SH-SY5Y (cell line): ENCODE data around the gene TVP23A.

Experiments used
- GATA2 ChIP-seq: IDR thresholded peaks from 2 replicates; pipeline ENCODE4 v1.6.1; 2011; ENCODE audit warnings: mild to moderate bottlenecking, low read depth, low read length
- GATA3 ChIP-seq: IDR thresholded peaks from 2 replicates; pipeline ENCODE4 v1.6.1; 2011; ENCODE audit warnings: low read depth, mild to moderate bottlenecking, low read length, moderate library complexity

TVP23A gene

GRCh38 chr16:10849736-10850477 is 31.3 kb upstream of the TVP23A start:
- no peak for TF ChIP-seq GATA3
- TF ChIP-seq GATA2: no peak

DNA sequence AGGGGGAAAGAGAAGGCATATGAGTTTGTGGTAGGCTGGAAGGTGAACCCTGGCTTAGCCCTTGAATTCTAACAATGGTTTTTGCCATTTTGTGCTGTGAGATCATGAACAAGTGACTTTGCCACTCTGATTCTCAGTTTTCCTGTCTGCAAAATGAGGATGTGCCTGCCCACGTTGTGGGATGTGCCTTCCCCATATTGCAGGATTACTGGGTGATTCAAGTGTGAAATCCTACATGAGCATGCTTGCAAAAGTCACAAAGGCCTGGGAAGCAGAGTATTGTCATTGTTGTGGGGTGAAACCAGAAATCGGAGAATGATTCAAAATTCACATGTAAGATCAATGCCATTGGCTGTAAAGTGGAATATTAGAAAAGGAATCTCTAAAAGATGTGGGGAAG is 28.6 kb upstream of the TVP23A start:
- TF ChIP-seq GATA2 (no peak), GATA3 (no peak)

- TF ChIP-seq GATA2: no peak
- no peak for TF ChIP-seq GATA3
Observed at GRCh38 chr16:10846213-10846998, 27.8 kb upstream of the TVP23A start.

DNA sequence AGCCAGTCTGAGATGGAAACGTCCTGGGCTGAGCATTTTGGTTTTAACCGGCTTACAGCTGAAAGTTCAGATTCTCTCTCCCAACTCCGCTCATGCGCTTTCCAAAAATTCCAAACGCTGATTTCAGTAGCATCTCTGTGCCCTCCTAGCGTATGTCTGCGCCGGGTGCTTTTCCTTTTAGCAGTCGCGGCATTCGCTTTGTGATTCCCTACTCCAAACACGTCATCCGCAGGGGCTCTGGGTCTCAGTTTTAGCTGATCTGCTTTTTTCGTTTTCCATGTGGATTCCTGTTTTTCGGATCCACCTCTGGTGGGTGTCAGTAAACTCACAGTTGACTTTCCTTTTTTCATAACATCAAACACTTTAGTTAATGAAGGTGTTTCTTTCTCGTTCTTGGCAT is 22.1 kb upstream of the TVP23A start:
- TF ChIP-seq GATA3 (no peak), GATA2 (no peak)

DNA sequence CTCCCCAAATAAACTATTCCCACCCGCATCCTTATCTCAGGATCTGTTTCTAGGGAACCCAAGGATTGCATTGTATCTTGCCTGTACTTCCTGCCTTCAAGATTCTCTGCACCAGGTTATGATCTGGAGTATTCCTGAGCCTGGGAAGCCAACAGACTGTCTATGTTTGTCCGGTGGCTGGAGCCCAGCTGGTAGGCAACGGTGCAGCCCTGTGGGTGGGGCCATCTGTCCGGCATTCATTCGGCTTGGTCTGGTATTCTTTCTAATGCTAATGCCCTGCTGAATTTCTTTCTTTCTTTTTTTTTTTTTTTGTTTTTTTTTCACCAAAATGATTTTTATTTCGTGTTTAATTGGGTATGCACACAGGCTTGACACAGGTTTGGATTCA is 20.7 kb upstream of the TVP23A start:
- TF ChIP-seq GATA2: no peak
- TF ChIP-seq GATA3: no peak

DNA sequence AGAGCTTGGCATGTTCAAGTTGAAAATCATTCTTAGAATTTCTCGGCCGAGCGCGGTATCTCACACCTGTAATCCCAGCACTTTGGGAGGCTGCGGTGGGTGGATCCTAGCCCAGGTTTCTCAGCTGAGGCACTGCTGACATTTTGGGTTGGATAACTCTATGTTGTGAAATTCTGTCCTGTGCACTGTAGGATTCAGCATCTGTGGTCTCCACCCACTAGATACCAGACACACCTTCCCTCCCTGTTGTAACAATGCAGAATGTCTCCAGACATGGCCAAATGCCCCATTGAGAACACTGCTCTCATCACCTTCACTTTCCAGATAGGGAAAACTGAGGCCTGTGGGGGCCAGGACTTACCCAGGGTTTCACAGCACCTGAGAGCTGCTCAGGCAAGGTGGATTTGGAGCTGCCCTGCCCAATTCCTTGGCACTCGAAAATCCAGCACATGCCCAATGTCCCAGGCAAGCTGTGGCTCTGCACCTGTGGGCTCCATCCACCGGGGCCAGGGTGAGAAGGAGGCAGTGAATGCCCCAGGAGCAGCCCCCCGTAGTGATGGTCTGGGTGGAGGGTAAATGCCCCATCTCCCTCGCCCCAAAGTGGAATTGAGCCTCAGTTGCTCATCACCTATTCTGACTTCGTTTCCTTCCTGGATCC is 20.2 kb upstream of the TVP23A start:
- TF ChIP-seq GATA2 (no peak), GATA3 (no peak)

DNA sequence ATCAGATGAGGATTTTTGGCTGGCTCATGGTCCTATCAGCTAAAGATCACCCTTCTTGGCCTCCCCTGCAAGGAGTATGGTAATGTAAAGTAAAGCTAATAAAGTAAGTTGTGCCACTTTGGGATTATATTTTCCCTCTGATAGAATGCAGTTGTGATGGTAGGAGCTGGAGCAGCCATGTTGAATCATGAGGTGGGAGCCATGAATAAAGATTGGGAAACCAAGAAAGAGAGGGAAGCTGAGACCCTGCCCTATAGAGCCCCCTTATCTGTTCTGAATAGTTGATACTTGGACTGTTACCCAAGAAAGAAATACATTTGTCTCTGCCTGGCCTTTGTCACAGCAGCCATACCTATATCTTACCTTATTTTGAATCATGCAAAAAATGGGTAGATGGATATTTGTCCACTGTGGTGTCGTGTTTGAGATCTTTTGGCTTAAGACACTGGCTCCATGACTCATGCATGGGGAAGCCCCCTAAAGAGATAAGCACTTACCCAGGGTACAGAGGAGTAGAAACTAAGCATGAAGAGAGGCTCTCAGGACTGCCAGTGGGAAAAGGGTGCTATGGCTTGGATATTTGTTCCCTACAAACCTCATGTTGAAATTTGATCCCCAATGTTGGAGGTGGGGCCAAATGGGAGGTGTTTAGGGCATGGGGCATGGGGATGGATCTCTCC is 17.7 kb upstream of the TVP23A start:
- TF ChIP-seq GATA2 (no peak), GATA3 (no peak)

- TF ChIP-seq GATA2 (no peak), GATA3 (no peak)
Observed at GRCh38 chr16:10835281-10835931, 16.8 kb upstream of the TVP23A start.

- TF ChIP-seq GATA3: no peak
- no peak for TF ChIP-seq GATA2
Observed at GRCh38 chr16:10834766-10835165, 16.2 kb upstream of the TVP23A start.

DNA sequence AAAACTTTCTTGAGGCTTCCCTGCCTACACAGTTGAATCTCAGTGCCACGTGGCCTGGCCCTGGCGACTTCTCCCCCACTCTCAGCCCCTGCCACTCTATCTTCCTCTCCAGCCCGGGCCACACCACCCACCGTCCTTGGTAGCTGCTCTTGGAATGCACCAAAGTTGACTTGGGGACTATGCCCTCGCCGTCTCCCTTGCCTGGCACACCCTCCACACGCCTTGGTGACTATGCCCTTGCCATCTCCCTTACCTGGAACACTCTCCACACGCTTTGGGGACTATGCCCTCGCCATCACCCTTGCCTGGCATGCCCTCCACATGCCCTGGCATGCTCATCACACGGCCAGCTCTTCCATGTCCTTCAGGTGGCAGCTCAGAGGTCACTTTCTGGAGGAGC is 15.5 kb upstream of the TVP23A start:
- TF ChIP-seq GATA3: no peak
- no peak for TF ChIP-seq GATA2

GRCh38 chr16:10833271-10833670 is 14.7 kb upstream of the TVP23A start:
- no peak for TF ChIP-seq GATA3

DNA sequence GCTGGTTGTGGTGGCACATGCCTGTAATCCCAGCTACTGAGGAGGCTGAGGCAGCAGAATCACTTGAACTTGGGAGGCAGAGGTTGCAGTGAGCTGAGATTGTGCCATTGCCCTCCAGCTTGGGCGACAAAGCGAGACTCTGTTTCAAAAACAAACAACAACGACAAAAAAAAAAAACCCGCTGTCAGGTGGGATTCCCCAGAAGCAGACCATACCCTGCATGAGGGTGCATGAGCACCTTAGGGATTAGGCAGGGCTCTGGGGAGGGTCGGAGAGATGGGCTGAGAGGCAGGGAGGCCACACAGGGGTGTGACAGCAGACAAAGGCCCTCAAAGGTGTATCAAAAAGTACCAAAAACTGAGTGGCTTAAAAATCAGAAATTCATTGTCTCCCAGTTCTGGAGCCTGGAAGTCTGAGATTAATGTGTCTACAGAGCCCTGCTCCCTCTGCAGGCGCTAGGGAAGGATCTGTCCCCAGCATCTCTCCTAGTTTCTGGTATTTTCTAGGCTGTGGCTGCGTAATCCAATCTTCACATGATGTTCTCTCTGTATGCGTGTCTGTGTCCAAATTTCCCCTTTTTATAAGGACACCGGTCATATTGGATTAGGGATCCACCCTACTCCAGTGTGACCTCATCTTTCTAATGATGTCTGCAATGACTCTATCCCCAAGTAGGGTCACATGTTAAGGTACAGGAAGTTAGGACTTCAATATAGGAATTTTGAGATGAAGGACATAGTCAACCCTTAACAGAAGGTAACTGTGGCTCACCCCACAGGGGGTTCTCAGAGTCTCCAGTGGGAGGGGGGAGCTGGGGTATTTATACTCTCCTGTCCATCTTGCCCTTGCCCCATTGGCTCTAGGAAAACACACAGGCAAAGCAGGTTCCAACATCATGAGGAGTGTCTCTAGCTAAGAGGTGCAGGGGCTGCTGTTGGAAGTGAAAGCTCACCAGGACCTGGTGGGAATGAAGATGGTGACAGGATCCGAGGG is 13.6 kb upstream of the TVP23A start:
- TF ChIP-seq GATA2 (no peak), GATA3 (no peak)

- TF ChIP-seq GATA2: no peak
- no peak for TF ChIP-seq GATA3
Observed at GRCh38 chr16:10828851-10829366, 10.3 kb upstream of the TVP23A start.
